ENCODE measurements around the gene PLEKHG4B.

DNA sequence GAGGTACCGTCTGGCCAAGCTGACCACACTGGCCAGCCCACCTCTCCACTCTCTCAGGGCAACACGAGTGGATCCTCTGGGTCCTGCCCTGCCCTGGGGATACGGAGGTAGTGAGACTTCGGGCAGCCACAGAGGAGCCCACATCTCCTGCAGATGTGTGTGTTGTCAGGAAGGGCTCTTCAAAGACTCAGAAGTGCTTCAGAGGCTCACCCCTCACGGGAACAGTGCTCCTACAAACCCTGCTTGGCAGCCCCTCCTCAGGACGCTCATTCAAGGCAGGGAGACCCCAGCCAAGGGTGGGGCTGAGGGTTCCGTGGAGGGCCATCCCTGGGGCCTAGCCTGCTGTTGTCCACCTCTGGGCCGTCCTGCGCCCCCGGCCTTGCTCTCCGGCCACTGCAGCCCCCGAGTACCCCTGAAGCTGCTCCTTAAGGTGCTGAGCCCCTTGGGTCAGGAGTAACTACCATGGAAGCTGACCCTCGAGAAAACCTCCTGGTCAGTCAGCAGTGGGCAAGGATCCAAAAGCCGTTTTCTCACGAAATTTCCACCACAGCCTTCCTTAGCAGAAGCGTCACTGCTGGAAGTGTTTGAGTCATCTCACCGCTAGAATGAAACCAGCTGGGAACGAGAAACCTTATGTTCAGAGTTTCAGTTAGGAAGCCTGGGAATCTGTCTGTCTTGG is 76.2 kb downstream of the PLEKHG4B start:
- TF ChIP-seq, protein P1, sequence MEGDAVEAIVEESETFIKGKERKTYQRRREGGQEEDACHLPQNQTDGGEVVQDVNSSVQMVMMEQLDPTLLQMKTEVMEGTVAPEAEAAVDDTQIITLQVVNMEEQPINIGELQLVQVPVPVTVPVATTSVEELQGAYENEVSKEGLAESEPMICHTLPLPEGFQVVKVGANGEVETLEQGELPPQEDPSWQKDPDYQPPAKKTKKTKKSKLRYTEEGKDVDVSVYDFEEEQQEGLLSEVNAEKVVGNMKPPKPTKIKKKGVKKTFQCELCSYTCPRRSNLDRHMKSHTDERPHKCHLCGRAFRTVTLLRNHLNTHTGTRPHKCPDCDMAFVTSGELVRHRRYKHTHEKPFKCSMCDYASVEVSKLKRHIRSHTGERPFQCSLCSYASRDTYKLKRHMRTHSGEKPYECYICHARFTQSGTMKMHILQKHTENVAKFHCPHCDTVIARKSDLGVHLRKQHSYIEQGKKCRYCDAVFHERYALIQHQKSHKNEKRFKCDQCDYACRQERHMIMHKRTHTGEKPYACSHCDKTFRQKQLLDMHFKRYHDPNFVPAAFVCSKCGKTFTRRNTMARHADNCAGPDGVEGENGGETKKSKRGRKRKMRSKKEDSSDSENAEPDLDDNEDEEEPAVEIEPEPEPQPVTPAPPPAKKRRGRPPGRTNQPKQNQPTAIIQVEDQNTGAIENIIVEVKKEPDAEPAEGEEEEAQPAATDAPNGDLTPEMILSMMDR (IDR thresholded peaks at IDR 0.05): no peak
- TF ChIP-seq POLR2A (IDR thresholded peaks at IDR 0.05): no peak

Data from thyroid gland (tissue), 4 donors.